HFFc6 (cell line): ENCODE results near the gene UST. TPM values are rescaled to one million over a fixed set of nuclear protein-coding genes. Genes with fewer than 3 reads are reported as not detected.

Experiments
- DNase-seq: peaks from one replicate; pipeline ENCODE4 v3.0.0-alpha.2; 2018
- H3K27ac Mint-ChIP-seq: 2 replicates; pipeline ENCODE4 v1.8.0; 2020; ENCODE audit warnings: mild to moderate bottlenecking, mixed read lengths
- H3K27me3 Mint-ChIP-seq: 2 replicates; pipeline ENCODE4 v1.8.0; 2021; ENCODE audit warnings: mild to moderate bottlenecking, moderate library complexity, mixed read lengths; ENCODE audit not compliant: insufficient read depth
- H3K36me3 Mint-ChIP-seq: 2 replicates; pipeline ENCODE4 v1.8.0; 2021; ENCODE audit warnings: low read depth, mixed read lengths
- H3K4me1 Mint-ChIP-seq: 2 replicates; pipeline ENCODE4 v1.8.0; 2020; ENCODE audit warnings: low read depth, mixed read lengths
- H3K4me3 Mint-ChIP-seq: 2 replicates; pipeline ENCODE4 v1.8.0; 2020; ENCODE audit warnings: mild to moderate bottlenecking, moderate library complexity, mixed read lengths
- H3K9me3 Mint-ChIP-seq: 2 replicates; pipeline ENCODE4 v1.8.0; 2020; ENCODE audit warnings: mild to moderate bottlenecking, mixed read lengths
- CTCF ChIP-seq: fragments of 200-600 bp; sonication (generic); IDR thresholded peaks from 2 replicates; pipeline ENCODE4 v1.5.0; 2021; ENCODE audit warnings: antibody characterized with exemption, mild to moderate bottlenecking
- total RNA-seq, 6 experiments: library from RNA; stranded (reverse); fragmentation: NEBNext Ultra II Directional; extraction: Animal tissue kit (Norgen Biotek cat#: 25700); gene quantifications; 2 replicates in 1 of 6; 3 replicates in 5 of 6; pipeline ENCODE4 v1.2.3, GENCODE V29; 2021

UST gene
- total RNA-seq, 6 experiments from 2014 or later: 12.9 to 17.3 (median 16.7) TPM

- H3K4me1 Mint-ChIP-seq: no peaks in the 10 kb centered on the region
- DNase-seq: no peak
- no peak overlapping the region for H3K27ac Mint-ChIP-seq
- TF ChIP-seq CTCF: no peak
- no peak overlapping the region for H3K4me3 Mint-ChIP-seq
- H3K36me3 Mint-ChIP-seq: 0 out of 2 replicates have a peak, but pooled peaks cover under 1% of the 10 kb centered on the region
- H3K27me3 Mint-ChIP-seq: peaks cover 22% of the 10 kb centered on the region
- H3K9me3 Mint-ChIP-seq: no peaks in the 10 kb centered on the region; the same call in 1 of the 2 replicates
Measured at GRCh38 chr6:149118737-149119653, 372.2 kb downstream of the UST start.

GRCh38 chr6:149122850-149123821 is 376.3 kb downstream of the UST start:
- no peak for DNase-seq
- Mint-ChIP-seq H3K4me1 (peaks cover 18% of the 10 kb centered on the region), H3K36me3 (0 out of 2 replicates have a peak, but pooled peaks cover 5% of the 10 kb centered on the region), H3K9me3 (no peaks in the 10 kb centered on the region; the same call in 1 of the 2 replicates), H3K27me3 (peaks cover 6% of the 10 kb centered on the region; the same call in 1 of the 2 replicates), H3K4me3 (no peak overlapping the region), H3K27ac (no peak overlapping the region)
- no peak for TF ChIP-seq CTCF

- Mint-ChIP-seq H3K27ac (no peak overlapping the region), H3K4me3 (no peak overlapping the region), H3K4me1 (peaks cover 40% of the 10 kb centered on the region), H3K9me3 (no peaks in the 10 kb centered on the region; the same call in 1 of the 2 replicates), H3K27me3 (peaks cover 8% of the 10 kb centered on the region; the same call in 1 of the 2 replicates), H3K36me3 (0 out of 2 replicates have a peak, but pooled peaks cover 5% of the 10 kb centered on the region)
- TF ChIP-seq CTCF: no peak
- DNase-seq: no peak
Measured at GRCh38 chr6:149125309-149125708, 378.5 kb downstream of the UST start.
